SK-N-SH (cell line): ENCODE measurements around the gene GSTO1. TPM values are rescaled to one million over a fixed set of nuclear protein-coding genes. Genes with fewer than 3 reads are reported as not detected.

Source experiments
- CHD2 ChIP-seq: fragments of 150-350 bp; IDR thresholded peaks from 2 replicates; pipeline ENCODE4 v1.6.1; 2018; ENCODE audit warnings: low read length; ENCODE audit not compliant: partially characterized antibody
- ELF1 ChIP-seq: IDR thresholded peaks from 2 replicates; pipeline ENCODE4 v1.4.0; 2012
- EZH2phosphoT487 ChIP-seq: fragments of 200-600 bp; sonication (generic); IDR thresholded peaks from 2 replicates; pipeline ENCODE4 v1.6.1; 2017; ENCODE audit warnings: low read depth, mixed run types, mild to moderate bottlenecking, antibody characterized with exemption, moderate library complexity, borderline replicate concordance
- FOSL2 ChIP-seq: IDR thresholded peaks from 2 replicates; pipeline ENCODE4 v1.4.0; 2012; ENCODE audit warnings: low read depth, mild to moderate bottlenecking, moderate library complexity, borderline replicate concordance
- FOXJ3 ChIP-seq: sonication (generic); formaldehyde crosslinking; IDR thresholded peaks from 2 replicates; pipeline ENCODE4 v1.5.1; 2020; ENCODE audit warnings: mild to moderate bottlenecking, missing genetic modification reagents
- FOXM1 ChIP-seq: IDR thresholded peaks from 2 replicates; pipeline ENCODE4 v1.4.0; 2012; ENCODE audit warnings: low read depth, mild to moderate bottlenecking
- GABPA ChIP-seq: IDR thresholded peaks from 2 replicates; pipeline ENCODE4 v1.4.0; 2012; ENCODE audit warnings: low read depth, mild to moderate bottlenecking
- MXI1 ChIP-seq: IDR thresholded peaks from 2 replicates; pipeline ENCODE4 v1.6.1; 2012; ENCODE audit warnings: mild to moderate bottlenecking, low read depth, low read length, improper control_type of control experiment
- NFIC ChIP-seq: IDR thresholded peaks from 2 replicates; pipeline ENCODE4 v1.4.0; 2012; ENCODE audit warnings: borderline replicate concordance
- RAD21 ChIP-seq: IDR thresholded peaks from 2 replicates; pipeline ENCODE4 v1.6.1; 2012; ENCODE audit warnings: mild to moderate bottlenecking, low read length
- RXRA ChIP-seq: IDR thresholded peaks from 2 replicates; pipeline ENCODE4 v1.4.0; 2012; ENCODE audit warnings: low read depth, mild to moderate bottlenecking, borderline replicate concordance
- SIN3A ChIP-seq: IDR thresholded peaks from 2 replicates; pipeline ENCODE4 v1.6.1; 2012; ENCODE audit warnings: low read depth, mild to moderate bottlenecking, low read length, moderate library complexity, borderline replicate concordance
- SMC3 ChIP-seq: IDR thresholded peaks from 2 replicates; pipeline ENCODE4 v1.6.1; 2012; ENCODE audit warnings: low read depth, low read length, improper control_type of control experiment
- TEAD4 ChIP-seq: IDR thresholded peaks from 2 replicates; pipeline ENCODE4 v1.4.0; 2012; ENCODE audit warnings: mild to moderate bottlenecking, borderline replicate concordance; ENCODE audit not compliant: insufficient read depth
- polyA plus RNA-seq, 3 experiments: library from polyadenylated mRNA; depleted of rRNA; stranded (reverse); fragments of >200 nt; gene quantifications; 2 replicates each; pipeline ENCODE4 v1.2.3, GENCODE V29; 2012
- TF ChIP-seq, protein P1 (sequence below): fragments of 150-350 bp; IDR thresholded peaks from 2 replicates; pipeline ENCODE4 v1.6.1; 2017; ENCODE audit warnings: antibody characterized with exemption, low read length, low read depth, borderline replicate concordance
- TF ChIP-seq, protein P2 (sequence below): fragments of 150-350 bp; IDR thresholded peaks from 2 replicates; pipeline ENCODE4 v1.6.1; 2016; ENCODE audit warnings: mild to moderate bottlenecking, low read depth, low read length
- TF ChIP-seq, protein P3 (sequence below): IDR thresholded peaks from 2 replicates; pipeline ENCODE4 v1.4.0; 2012; ENCODE audit warnings: low read depth, borderline replicate concordance
- TF ChIP-seq, protein P4 (sequence below): IDR thresholded peaks from 2 replicates; pipeline ENCODE4 v1.6.1; 2012; ENCODE audit warnings: mild to moderate bottlenecking, low read depth, low read length, moderate library complexity

Gene GSTO1
- polyA plus RNA-seq, 1 of the 3 experiments (the other 2 are of a cell fraction) = 126 TPM

DNA sequence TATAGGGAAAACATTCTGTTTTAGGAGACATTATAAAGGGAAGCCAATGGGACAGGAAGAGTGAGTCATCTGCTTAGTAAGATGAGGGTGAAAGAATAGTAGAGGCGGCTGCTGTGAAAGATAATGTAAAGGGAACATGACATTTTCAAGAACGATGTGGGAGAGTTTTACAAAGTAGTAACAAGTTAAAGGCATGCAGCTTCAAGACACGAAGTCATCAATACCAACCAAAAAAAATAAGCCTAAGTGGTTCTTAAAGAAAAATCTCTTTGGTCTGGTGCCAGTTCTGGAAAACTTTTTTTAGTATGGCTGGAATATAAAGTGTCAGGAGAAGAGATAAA, 6.1 kb downstream of the GSTO1 start (continued):
- TF ChIP-seq, protein P1, sequence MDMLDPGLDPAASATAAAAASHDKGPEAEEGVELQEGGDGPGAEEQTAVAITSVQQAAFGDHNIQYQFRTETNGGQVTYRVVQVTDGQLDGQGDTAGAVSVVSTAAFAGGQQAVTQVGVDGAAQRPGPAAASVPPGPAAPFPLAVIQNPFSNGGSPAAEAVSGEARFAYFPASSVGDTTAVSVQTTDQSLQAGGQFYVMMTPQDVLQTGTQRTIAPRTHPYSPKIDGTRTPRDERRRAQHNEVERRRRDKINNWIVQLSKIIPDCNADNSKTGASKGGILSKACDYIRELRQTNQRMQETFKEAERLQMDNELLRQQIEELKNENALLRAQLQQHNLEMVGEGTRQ = no peak
- TF ChIP-seq, protein P2, sequence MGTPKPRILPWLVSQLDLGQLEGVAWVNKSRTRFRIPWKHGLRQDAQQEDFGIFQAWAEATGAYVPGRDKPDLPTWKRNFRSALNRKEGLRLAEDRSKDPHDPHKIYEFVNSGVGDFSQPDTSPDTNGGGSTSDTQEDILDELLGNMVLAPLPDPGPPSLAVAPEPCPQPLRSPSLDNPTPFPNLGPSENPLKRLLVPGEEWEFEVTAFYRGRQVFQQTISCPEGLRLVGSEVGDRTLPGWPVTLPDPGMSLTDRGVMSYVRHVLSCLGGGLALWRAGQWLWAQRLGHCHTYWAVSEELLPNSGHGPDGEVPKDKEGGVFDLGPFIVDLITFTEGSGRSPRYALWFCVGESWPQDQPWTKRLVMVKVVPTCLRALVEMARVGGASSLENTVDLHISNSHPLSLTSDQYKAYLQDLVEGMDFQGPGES = no peak
- peak; percentile 88 for TF ChIP-seq FOSL2
- TF ChIP-seq, protein P3, sequence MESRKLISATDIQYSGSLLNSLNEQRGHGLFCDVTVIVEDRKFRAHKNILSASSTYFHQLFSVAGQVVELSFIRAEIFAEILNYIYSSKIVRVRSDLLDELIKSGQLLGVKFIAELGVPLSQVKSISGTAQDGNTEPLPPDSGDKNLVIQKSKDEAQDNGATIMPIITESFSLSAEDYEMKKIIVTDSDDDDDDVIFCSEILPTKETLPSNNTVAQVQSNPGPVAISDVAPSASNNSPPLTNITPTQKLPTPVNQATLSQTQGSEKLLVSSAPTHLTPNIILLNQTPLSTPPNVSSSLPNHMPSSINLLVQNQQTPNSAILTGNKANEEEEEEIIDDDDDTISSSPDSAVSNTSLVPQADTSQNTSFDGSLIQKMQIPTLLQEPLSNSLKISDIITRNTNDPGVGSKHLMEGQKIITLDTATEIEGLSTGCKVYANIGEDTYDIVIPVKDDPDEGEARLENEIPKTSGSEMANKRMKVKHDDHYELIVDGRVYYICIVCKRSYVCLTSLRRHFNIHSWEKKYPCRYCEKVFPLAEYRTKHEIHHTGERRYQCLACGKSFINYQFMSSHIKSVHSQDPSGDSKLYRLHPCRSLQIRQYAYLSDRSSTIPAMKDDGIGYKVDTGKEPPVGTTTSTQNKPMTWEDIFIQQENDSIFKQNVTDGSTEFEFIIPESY = no peak
- TF ChIP-seq, protein P4, sequence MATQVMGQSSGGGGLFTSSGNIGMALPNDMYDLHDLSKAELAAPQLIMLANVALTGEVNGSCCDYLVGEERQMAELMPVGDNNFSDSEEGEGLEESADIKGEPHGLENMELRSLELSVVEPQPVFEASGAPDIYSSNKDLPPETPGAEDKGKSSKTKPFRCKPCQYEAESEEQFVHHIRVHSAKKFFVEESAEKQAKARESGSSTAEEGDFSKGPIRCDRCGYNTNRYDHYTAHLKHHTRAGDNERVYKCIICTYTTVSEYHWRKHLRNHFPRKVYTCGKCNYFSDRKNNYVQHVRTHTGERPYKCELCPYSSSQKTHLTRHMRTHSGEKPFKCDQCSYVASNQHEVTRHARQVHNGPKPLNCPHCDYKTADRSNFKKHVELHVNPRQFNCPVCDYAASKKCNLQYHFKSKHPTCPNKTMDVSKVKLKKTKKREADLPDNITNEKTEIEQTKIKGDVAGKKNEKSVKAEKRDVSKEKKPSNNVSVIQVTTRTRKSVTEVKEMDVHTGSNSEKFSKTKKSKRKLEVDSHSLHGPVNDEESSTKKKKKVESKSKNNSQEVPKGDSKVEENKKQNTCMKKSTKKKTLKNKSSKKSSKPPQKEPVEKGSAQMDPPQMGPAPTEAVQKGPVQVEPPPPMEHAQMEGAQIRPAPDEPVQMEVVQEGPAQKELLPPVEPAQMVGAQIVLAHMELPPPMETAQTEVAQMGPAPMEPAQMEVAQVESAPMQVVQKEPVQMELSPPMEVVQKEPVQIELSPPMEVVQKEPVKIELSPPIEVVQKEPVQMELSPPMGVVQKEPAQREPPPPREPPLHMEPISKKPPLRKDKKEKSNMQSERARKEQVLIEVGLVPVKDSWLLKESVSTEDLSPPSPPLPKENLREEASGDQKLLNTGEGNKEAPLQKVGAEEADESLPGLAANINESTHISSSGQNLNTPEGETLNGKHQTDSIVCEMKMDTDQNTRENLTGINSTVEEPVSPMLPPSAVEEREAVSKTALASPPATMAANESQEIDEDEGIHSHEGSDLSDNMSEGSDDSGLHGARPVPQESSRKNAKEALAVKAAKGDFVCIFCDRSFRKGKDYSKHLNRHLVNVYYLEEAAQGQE = no peak
- TF ChIP-seq CHD2 = no peak
- TF ChIP-seq TEAD4 = no peak
- TF ChIP-seq SIN3A = 0 out of 2 replicates have a peak, but pooled peaks have one; percentile 17
- peak; percentile 9; the same call in 1 of the 2 replicates for TF ChIP-seq ELF1
- TF ChIP-seq GABPA = no peak
- TF ChIP-seq NFIC = peak; percentile 35; the same call in 1 of the 2 replicates
- TF ChIP-seq FOXJ3 (CRISPR knock-in tag) = no peak
- TF ChIP-seq MXI1 = no peak
- peak; percentile 40; the same call in 1 of the 2 replicates for TF ChIP-seq RXRA
- TF ChIP-seq EZH2phosphoT487 = no peak
- no peak for TF ChIP-seq SMC3
- no peak for TF ChIP-seq RAD21
- TF ChIP-seq FOXM1 = no peak
